ENCODE results near the gene ALS2CL.
"Not testable (repeated sequence)": the region's sequence is repeated elsewhere in the genome, so short reads cannot be mapped to it uniquely, and the experiment has no call there.

ALS2CL gene, protein sequence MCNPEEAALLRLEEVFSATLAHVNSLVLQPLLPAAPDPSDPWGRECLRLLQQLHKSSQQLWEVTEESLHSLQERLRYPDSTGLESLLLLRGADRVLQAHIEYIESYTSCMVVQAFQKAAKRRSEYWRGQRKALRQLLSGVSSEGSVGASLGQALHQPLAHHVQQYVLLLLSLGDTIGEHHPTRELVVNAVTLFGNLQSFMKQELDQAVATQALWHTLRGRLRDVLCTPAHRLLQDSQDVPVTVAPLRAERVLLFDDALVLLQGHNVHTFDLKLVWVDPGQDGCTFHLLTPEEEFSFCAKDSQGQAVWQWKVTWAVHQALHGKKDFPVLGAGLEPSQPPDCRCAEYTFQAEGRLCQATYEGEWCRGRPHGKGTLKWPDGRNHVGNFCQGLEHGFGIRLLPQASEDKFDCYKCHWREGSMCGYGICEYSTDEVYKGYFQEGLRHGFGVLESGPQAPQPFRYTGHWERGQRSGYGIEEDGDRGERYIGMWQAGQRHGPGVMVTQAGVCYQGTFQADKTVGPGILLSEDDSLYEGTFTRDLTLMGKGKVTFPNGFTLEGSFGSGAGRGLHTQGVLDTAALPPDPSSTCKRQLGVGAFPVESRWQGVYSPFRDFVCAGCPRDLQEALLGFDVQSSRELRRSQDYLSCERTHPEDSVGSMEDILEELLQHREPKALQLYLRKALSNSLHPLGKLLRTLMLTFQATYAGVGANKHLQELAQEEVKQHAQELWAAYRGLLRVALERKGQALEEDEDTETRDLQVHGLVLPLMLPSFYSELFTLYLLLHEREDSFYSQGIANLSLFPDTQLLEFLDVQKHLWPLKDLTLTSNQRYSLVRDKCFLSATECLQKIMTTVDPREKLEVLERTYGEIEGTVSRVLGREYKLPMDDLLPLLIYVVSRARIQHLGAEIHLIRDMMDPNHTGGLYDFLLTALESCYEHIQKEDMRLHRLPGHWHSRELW

DNA sequence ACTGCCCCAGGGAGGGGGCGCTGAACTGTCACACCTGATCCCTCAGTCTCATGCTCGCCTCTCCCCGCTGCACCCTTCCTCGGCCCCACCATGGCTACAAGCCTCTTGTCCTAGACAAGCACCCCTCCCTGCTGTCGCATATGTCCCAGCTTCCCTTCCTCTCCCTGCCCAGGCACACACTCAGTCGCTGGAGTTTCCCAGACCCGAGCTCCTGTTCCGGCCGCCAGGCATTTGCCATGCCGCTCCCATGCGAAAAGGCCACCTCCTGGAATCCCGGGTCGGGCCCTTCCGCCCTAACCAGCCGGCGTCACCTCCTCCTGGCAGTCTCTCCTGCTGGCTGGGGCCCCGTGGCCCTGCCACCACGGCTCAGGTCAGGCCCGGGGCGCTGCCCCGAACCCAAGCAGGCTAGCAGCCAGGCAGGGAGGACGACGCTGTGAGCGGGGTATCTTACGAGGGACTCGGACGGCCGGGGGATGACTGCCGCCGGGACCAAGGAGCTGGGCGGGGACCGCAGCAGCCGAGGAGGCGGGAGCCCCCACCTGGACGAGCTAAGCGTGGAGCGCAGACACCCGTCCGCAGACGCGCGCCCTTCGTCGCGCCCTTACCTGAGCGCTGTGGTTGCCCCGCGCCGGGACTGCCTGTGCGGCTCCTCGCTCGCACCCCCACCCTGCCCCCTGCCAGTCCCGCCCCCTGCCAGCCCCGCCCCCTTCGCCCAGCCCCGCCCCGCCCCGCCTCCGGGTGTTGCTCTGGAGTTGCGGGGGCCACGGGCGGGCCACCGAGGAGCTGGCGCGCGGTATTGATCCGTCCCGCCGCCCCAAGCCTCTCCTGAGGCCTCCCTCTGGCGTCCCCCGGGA lies at the start of gene ALS2CL:
Gene ALS2CL, minus strand, starts transcription at position 642 of the 854 bp plus-strand sequence. CDS start 4,239 bp downstream, outside the sequence.
- peak; percentile 57 for DNase-seq

DNA sequence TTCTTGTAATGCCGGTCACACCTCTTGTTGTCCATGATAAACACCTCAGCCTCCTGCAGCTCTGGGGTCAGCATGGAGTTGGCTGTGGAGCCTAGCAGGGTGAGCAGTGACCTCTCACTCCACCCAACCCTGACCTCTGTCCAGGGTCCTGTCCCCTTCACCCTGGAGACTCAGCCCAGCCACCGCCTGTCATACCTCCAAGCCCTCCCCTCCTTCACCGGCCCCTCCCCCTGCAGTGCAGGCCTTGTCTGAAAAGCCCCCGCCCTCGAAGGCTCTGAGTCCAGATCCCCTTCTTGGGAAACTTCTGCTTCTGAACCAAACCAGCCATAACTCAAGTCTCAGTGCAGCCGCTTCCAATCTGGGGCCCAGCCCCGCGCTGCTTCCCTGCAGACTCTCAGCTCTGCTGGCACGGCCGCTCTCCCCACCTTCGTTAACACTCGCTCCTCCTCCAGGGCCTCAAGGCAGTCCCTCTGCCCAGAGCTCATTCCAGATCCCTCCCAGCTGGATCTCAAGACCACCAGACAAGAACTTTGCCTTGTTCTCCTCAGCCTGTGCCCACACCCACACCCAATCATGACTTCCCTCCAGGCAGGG lies 49.6 kb upstream of the ALS2CL start:
- no peak for DNase-seq

DNA sequence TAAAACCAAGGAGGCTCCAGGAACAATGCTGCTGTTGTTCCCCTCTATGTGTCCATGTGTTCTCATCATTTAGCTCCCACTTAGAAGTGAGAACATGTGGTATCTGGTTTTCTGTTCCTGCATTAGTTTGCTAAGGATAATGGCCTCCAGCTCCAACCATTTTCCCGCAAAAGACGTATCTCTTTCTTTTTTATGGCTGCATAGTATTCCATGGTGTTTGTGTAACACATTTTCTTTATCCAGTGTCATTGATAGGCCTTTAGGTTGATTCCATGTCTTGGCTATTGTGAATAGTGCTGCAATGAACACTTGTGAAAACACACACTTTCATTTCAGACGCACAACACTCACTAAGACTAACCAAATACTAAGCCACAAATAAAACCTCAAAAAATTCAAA lies 46.1 kb upstream of the ALS2CL start:
- DNase-seq = not testable (repeated sequence)

DNA sequence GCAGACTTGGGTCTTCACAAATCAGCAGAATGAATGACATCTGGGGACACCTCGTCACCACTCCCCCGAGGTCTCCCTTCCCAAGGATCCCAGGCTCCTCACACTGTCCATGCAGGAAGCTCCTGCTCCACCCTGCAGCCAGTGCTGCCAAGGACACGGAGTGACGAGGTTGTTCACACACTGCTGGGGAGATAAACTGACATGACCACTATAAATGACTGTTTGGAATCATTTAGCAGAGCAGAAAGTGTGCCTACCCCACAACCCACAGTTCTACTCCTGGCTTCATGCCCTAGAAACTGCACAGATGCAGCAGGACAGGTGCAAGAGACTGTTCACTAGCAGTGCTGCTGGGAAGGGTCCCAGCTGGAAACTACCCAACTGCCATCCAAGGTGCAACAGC lies 43.9 kb upstream of the ALS2CL start:
- no peak for DNase-seq

DNA sequence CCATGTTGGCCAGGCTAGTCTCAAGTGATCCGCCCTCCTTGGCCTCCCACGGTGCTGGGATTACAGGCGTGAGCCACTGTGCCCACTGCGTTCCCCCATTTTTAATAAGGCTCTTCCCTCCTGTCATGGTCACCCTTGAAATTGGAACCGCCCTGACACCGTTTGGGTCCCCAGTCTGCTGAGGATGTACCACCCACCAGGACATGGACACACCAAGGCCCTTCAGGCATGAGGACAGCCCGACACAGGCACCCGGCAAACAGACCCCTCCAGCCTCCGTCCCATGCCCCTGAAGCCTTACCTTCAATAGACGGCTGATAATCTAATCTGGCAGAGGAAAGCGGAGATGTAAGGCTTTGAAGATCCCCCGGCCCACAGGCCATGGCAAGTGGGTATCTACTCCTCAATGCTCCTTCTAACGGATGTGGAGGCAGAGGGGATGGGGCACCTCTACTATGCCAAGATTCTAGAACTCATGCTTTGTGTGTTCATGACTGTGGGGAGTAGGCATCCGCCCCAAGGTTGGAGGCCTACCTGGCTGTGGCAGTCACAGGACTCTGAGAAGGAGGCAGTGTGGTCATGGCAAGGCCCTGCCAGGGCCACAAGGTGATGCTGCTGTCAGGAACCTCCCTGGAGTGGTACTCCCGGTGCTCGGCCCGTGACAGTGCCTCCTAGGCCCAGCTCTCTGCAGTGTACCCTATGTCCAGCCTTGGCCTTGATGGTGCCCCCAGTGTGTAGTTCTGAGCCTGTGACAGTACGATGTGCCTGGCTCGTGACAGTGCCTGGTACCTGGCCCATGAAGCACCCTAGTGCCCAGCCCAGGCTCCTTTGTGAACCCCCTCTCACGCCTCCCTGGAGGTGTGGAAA lies 42.8 kb upstream of the ALS2CL start:
- DNase-seq = no peak

DNA sequence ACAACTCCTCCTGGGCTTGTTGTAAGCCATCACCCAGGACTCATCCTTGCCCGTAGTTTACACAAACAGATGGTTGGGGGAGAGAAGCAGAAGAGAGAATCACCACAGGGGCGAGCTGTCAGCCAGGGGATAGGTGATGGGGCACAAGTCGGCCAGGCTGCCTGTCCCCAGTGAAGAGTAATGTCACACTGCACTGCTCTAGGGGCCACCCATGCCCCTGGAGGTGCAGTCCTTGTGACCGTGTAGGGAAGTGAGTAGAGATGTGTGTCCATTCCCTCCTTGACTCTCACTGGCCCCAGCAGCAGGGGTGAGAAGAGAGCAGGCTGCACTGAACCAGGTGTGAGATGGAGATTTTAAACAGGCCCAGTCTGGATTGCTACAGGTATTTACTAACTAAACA lies 41.3 kb upstream of the ALS2CL start:
- no peak for DNase-seq

DNA sequence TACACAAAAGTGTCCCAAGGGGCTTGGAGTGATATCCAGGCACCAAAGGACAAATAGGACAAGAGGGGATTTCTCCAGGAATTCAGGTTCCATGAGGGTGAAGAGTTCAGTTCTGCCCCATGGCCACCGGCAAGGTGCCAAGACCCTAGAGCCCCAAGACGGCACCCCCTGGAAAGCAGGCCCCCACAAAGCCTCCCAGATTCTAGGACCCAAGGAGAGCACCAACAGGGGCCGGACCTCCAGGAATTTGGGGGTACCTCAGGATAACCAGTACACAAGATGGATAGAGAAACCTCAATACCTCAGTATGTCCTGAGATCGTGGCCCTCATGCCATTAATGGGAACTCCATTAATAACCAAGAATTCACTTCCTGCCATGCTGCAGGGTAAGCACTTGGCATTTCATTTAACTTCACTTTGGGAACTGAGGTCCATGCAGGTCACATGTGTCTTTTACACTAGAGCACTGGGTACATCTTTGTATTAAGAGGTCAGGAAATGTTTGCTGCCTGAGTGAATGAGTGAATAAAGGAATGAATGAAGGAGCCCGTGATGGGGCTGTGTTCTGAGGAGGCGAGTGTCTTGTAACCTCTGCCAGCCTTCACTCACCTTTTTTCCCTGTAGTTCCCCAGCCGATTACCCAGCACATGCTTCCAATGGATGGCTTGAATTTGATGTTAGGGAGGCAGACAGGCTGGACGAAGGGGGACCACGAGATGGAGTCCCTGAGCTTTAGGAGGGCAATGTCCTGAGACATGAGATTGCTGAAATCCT lies 39.7 kb upstream of the ALS2CL start:
- no peak for DNase-seq

DNA sequence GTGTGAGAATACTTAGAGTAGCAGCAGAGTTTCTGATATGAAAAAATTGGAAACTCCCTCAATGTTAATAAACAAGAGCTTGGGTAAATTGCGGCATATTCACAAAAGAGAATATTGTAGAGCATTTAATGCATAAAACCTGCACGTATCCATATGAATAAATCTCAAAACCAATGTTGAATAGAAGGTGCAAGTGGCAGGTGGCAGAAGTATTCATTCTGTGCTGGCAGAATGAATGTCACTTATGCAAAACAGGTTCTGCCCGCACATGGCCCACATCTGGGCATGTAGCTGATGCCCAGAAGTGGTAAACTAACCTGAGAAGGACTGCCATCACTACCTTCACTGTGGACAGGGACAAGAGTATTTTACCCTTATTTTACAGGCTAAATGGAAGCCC lies 38.3 kb upstream of the ALS2CL start:
- no peak for DNase-seq

DNA sequence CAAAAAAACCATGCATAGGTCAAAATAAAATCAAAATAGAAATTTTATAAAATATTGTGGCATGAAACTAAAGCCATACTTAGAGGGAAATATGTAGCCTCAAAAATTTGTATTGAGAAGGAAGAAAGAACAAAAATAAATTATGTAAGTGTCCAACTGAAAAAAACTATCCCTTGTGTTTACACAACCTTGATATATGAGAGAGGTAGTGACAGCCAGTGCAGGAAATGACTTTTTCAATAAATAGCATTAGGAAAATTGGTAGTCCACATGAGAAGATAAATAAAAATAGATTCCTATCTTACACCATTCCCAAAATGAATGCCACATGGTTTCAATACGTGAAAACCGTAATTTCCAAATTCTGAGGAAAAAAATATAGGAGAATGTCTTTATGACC lies 37.3 kb upstream of the ALS2CL start:
- DNase-seq = no peak

DNA sequence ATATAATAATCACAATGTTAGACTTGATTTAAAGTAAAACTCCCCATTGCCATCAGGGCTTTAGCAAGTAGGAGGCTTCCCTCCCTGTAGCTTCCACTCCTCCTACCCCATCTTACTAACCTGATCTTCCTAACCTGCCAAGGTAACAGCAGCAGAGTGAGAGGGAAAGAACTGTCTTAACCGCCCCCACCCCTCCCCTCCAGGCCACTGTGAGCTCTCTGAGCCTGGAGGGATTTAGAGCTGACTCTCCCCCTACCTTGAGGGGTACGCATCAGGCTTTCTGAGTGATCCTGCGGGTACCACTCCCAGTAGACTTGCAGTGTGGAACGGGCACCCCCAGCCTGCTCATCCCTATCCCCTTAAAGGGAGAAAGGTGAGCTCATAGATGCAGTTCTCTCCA lies 35.6 kb upstream of the ALS2CL start:
- no peak for DNase-seq

DNA sequence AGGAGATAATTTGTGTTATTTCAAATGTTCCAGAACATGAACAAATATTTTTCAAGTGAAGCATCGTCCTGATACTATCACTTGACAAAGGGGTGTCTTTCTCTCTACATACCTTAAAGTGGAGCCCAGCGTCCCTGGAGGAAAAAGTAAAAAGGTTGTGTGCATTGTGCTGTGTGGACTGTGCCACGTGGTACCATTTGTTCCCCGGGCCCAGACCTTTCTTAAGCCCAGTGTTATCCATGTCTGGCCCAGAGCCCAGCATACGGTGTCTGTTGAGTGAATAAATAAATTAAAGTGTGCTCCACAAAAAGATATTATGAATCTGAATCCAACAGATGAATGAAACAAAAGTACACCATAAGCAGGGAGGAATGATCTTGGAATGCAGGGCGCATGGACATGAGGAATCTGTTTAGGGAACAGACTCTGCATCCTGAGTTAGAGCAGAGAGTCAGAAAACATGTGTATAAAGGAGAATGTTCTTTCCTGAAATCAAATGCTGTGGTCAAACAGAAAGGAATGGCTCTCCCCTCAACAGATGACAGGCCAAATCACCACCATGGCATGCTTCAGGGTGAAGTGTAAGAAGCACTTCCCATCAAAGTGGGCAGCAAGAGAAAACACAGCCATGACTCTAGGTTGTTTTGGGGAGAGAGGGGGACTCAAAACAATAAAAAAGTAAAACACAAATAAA lies 32.3 kb upstream of the ALS2CL start:
- no peak for DNase-seq

DNA sequence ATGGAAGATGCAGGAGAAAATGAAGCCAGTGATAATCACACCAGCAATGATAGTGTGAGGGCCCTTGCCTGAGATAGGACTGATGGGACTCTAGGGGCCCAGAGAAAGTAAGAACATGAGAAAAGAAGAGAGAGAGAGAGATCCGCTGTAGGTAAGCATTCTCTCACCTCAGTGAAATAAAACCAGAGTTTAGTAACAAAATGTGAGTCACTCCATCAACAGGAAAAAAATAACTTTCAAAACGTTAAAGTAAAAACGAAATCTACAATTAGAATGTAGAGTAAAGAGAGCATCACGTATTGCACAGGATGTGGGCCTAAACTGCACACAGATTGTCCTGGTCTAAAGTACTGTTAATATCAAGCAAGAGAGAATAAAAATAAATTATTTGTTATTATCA lies 30.9 kb upstream of the ALS2CL start:
- DNase-seq = no peak

DNA sequence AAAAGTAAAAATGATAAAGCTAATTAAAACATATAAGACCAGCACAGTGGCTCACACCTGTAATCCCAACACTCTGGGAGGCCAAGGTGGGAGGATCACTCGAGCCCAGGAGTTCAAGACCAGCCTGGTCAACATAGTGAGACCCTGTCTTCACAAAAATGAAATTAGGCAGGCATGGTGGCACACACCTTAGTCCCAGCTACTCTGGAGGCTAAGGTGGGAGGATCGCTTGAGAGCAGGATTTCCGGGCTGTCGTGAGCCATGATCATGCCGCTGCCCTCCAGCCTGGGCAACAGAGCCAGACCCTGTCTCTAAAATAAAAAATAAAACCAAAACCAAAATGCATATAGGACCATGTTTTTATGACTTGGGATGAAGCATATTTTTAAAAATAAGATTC lies 29.0 kb upstream of the ALS2CL start:
- DNase-seq = no peak

DNA sequence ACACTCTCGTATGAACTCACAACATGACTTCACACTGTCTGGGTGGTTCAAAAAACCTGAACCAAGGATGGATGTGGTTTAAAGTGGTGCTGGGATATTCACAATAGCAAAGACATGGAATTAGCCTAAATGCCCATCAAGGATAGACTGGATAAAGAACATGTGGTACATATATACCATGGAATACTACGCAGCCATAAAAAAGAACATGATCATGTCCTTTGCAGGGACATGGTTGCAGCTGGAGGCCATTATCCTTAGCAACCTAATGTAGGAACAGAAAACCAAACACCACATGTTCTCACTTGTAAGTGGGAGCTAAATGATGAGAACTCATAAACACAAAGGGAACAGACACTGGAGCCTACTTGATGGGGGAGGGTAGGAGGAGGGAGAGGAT lies 27.5 kb upstream of the ALS2CL start:
- DNase-seq = no peak

DNA sequence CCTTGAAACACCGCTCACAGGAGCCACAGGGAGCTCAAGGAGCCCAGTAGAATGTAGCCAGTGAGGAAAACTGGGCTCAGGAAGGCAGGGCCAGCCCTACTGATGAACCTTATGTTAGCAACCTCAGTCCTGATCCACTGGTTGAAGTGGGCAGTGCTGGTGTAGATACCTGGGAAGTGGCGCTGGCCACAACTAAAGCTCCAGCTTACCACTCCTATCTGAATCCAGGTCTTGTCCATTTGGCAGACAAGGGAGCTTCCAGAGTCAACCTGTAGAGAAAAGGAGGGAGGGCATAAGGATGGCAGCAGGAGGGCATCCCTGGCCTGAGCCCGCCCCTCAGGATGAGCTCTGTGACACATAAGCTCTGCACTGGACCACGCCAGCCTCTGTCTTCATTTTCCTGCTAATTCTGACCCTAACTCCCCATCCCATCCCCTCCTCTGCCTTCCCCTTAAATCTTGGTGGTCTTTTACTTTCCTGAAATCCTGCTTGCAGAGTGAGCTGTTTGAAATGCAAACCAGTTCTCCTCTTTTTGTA lies 26.3 kb upstream of the ALS2CL start:
- no peak for DNase-seq

DNA sequence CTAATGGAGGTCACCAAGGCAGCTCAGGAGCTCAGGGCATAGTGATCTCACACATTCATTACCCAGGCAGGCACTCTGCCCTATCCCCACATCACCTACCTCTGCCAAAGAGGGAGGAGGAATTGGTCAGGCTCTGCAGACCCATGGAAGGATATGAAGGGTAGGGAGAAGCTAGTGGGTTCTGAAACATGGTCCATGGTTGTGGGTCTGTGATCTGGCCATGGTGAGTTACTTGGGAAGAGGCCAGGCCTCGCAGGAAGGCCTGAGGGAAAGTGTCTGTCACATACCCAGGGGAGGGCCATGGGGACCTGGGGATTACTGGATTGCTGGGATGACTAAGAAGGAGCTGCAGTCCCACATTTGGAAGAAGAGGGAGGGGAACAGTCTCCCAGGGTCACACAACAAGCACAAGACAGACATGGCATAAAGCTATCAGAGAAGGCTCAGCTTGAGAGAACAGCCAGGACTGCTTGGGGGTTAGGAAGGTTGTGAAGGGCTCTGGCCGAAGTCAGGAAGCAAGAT lies 25.6 kb upstream of the ALS2CL start:
- no peak for DNase-seq

DNA sequence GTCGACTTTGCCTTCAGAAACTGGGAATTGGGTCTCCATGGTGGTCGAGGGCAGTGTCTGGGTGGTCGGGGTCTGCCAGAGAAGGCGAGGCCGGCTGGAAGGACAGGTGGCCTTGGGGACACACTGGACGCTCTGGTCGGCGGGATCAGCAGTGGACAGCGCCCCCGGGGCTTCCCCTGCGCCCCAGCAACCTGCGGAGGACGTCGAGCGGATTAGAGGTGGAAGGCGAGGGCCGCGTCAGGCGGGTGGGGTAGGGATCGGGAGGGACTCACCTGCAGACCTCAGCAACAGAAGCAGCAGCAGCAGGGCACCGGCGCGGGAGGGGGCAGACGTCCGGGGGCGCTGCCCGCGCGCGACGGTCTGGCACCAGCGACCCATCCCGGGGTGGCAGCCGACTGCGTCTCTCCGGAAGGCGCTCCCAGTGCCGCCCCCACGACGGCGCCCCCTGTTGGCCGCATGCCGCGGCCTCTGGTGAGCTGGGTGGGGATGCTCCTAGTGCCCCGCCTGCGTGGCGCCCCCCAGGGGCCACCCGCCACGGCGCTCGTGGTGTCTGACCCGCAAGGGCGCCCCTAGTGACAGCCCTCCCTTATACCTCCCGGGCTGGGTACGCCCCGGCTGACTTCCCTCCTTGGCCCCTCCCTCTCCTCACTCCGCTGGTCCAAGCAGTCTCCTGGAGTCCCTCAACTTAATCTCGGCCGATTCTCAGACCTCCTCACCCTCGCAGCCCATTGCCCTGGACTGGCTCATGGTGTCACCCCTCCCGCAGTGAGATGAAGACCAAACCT lies 24.2 kb upstream of the ALS2CL start, which contains the start of gene PRSS50:
Gene PRSS50, minus strand, starts transcription at position 423 of the 785 bp plus-strand sequence. Its CDS starts 45 bp downstream, at position 378.
- peak; percentile 57 for DNase-seq
